Fibroblast of villous mesenchyme (primary cell): ENCODE data around the gene FGGY. TPM values are rescaled to one million over a fixed set of nuclear protein-coding genes. Genes with fewer than 3 reads are reported as not detected.

ENCODE experiments used
- DNase-seq: peaks from one replicate; pipeline ENCODE4 v3.0.0-alpha.2; 2010; ENCODE audit warnings: low read depth
- H3K4me3 ChIP-seq: 2 replicates; pipeline ENCODE4 v1.5.1; 2011; ENCODE audit warnings: low read depth, mild to moderate bottlenecking, low read length
- total RNA-seq: library from RNA; depleted of rRNA; stranded (reverse); fragments of >200 nt; gene quantifications from 2 replicates; pipeline ENCODE4 v1.2.3, GENCODE V29; 2012
- TF ChIP-seq, protein P1 (sequence below): IDR thresholded peaks from 2 replicates; pipeline ENCODE4 v1.5.1; 2012; ENCODE audit warnings: low read depth, mild to moderate bottlenecking, low read length; ENCODE audit not compliant: insufficient read depth

The FGGY gene
- total RNA-seq, 1 donor, result 11.7 TPM

DNA sequence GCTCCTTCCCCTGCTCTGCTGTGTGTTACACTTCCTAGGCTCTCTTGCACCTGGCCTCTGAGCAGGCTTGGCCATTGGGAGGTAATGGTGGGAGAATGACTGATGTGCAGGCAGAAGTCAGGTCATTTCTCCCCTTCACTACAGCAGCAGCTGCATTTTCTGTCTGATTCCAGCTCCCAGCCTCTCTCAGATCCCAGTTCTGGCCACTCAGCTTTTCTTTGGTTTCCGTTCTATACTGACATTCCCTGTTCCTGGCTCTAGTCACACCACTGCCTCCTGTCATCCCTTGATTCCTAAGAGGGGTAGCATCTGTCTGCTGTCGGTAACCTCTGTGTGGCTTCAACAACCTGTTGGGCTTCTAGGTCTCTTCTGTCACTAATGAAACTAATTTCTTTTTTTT is 390.2 kb downstream of the FGGY start:
- H3K4me3 ChIP-seq, result no peak overlapping the region
- no peak for DNase-seq
- TF ChIP-seq, protein P1, sequence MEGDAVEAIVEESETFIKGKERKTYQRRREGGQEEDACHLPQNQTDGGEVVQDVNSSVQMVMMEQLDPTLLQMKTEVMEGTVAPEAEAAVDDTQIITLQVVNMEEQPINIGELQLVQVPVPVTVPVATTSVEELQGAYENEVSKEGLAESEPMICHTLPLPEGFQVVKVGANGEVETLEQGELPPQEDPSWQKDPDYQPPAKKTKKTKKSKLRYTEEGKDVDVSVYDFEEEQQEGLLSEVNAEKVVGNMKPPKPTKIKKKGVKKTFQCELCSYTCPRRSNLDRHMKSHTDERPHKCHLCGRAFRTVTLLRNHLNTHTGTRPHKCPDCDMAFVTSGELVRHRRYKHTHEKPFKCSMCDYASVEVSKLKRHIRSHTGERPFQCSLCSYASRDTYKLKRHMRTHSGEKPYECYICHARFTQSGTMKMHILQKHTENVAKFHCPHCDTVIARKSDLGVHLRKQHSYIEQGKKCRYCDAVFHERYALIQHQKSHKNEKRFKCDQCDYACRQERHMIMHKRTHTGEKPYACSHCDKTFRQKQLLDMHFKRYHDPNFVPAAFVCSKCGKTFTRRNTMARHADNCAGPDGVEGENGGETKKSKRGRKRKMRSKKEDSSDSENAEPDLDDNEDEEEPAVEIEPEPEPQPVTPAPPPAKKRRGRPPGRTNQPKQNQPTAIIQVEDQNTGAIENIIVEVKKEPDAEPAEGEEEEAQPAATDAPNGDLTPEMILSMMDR, result no peak

DNA sequence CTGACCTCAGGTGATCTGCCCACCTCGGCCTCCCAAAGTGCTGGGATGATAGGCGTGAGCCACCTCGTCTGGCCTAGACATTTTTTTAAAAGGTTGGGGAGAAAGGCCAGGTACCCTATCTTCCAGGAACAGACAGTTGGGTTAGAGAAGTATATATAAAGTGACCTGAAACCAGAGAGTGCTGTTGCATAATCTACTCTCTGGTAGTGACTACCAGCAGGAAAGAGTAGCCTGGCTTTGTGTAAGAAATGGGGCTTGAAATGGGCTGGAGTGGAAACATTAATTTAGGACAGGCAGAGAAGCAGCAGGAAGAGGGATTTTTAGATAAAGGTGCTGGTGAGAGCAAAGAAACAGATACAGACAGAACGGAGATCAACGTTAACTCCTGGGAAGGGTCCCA is 392.1 kb downstream of the FGGY start:
- TF ChIP-seq, protein P1, result no peak
- no peak for DNase-seq
- no peak overlapping the region for H3K4me3 ChIP-seq

DNA sequence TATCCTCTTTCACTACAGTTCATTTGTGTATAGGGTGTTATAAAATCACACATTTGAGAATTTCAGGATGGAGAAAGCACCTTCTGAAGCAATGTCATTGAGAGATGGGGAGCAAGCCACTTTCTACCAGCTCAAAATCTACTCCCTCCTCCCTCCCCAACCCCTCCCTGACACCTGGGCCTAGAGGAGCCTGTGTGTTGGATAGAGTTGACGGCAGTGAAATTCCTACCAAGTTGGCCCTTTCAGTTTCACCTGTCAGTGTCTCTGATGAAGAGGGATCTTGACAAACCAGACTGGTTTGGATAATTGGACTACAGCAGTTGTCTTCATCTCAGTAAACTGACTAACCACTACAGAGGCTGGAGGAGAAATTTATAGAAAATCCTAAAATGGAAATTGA is 392.8 kb downstream of the FGGY start:
- DNase-seq, result no peak
- TF ChIP-seq, protein P1, result no peak
- H3K4me3 ChIP-seq, result no peak overlapping the region

DNA sequence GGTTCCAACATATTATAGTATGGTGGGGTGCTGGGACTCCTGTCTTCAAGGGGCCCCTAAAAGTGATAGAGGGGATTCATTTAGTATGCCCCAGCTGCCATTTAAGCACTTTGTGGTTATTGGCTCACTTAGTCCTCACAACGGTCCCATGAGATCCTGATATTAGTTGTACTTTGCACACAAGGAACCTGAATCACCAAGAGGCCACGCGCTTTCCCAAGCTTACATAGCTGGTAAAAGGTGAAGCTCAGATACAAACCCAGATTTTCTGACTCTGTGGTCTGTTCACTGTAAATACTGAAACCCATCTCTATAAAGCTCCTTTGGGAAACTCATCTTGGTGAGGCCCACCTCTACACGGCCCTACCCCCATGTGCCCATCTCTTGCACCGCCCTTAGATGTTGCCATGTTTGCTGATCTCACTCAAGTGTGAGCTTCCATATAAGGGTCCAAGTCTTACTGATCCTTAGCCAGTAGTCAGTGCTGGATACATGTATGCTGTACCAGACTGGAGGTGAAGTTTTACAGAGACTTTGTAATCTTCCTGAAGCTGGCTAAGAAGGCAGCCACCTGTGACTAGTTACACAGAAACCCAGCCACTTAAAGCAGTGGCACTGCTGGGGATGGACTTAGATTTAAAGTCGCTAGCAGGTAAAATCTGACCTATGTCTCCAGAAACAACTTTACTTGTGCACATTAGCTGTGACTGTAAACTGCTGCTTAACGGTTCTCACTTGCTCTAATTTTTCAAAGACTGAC is 393.5 kb downstream of the FGGY start:
- TF ChIP-seq, protein P1, result no peak
- H3K4me3 ChIP-seq, result no peak overlapping the region
- DNase-seq, result no peak

DNA sequence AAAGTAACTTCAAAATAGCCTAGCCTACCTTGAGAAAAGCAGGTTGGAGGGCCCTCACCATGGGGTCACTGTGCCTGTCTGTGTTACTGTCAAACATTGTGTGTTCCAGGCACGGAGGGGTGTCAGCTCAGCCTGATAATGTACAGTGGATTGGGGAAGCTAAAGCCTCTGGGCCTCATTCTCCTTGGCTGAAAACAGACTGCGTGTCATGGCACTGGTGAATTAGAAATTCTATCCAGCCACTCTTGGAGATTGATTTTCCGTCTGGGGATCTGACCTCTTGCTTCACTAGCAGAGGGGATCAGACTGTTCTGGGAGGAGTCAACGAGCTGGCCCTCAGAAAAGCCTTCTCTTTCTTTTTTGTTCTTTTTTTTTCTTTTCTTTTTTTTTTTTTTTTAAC is 394.4 kb downstream of the FGGY start:
- no peak overlapping the region for H3K4me3 ChIP-seq
- TF ChIP-seq, protein P1, result no peak
- DNase-seq, result no peak

DNA sequence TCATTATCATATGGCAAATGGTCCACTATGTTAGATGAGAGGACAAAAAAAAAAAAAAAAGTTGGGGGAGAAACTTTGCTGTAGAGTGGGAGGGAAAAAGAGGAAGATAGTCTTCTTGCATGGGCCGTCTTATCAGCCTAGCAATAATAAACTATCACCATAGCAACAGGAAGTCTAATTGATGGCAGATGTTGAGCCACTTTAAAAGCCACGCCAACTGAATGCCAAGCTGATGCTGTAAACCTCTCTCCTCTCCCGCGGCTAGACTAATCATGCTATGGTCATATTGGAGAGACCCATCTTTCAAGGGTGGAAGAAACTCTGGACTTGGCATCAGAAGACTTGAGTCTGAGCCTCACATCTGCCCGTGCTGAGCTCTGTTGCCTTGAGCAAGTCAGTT is 395.7 kb downstream of the FGGY start:
- H3K4me3 ChIP-seq, result no peak overlapping the region
- TF ChIP-seq, protein P1, result no peak
- DNase-seq, result peak; percentile 90

DNA sequence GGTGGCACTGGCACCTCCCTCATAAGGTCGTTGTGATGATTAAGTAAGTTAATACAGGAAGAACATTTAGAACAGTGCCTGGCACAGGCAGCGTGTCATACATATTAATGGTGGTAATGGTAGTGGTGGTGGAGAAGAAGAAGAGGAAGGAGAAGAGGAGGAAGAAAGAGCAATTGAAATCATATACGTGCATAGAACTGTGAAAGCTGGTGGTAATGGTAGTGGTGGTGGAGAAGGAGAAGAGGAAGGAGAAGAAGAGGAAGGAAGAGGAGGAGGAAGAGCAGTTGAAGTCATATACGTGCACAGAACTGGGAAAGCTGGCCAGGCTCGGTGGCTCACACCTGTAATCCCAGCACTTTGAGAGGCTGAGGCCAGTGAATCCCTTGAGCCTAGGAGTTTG is 396.5 kb downstream of the FGGY start:
- DNase-seq, result no peak

More for the DNA sequence above, 396.5 kb downstream of the FGGY start:
- TF ChIP-seq, protein P1, result no peak
- no peak overlapping the region for H3K4me3 ChIP-seq
